Effector CD8-positive, alpha-beta T cell (primary cell): Measurements from ENCODE around the gene GDF11.

Source experiments
- DNase-seq: peaks from one replicate; lab custom pipeline; 2025; lab: John Stamatoyannopoulos, UW

The GDF11 gene

GRCh38 chr12:55795950-55796349, 53.0 kb downstream of the GDF11 start:
- no peak for DNase-seq

DNA sequence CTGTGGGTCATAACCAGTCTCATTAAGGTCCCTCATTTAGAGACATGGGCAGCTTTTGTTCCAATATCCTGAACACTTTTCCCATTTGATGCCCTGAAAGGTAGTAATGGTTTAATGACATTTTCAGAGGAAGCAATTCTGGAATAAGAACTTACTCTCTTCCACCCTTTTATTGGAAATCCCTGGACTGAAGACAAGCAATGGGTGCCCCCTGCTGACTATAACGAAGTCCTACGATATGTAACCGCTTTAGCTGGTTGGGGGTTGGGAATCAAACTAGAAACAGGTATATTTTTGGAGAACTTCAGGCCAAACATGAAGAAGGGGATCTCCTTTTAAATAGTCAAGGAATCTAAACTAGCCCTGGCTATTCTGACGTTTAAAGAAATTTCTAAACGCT, 54.1 kb downstream of the GDF11 start:
- DNase-seq = no peak

DNA sequence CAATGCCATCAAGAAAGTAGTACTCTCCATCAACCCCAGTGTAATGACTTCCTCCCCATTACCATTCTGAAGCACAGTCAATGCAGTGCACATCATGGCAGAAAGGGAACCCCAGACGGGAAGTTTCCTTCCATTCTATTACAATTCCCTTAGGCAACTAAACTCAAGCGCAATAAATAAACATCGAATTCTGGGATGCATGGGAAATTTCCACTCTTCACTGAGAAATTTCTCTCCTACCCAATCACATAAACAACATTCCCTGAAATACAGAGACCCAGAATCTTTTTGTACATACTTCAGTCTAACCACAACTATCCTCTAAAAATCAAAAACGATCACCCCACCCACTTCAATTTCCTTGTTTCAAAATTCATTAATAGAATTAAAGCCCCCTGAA, 54.6 kb downstream of the GDF11 start:
- no peak for DNase-seq
